HEK293 (cell line): ENCODE measurements around the gene EPHB3.

Experiments used
- CTCF ChIA-PET: fragments of 350-600 bp; formaldehyde crosslinking; extraction: SDS; loops from one replicate; lab custom pipeline; 2021; ENCODE audit warnings: antibody characterized with exemption; lab: Yijun Ruan, JAX
- POLR2A ChIA-PET: fragments of 300-600 bp; formaldehyde crosslinking; extraction: SDS; loops from one replicate; lab custom pipeline; 2020; ENCODE audit warnings: antibody characterized with exemption, inconsistent platforms; lab: Yijun Ruan, JAX
- H3K27ac ChIP-seq: fragments of 200-500 bp; sonication (Bioruptor generic); 2 replicates; pipeline ENCODE4 v1.5.1; 2014; ENCODE audit warnings: low read depth, low read length, control low read depth, inconsistent platforms; ENCODE audit errors: extremely low read depth
- H3K36me3 ChIP-seq, 2 experiments: fragments of 200-500 bp in 1 of 2; sonication (Bioruptor generic) in 1 of 2; 1 replicate in 1 of 2; 2 replicates in 1 of 2; pipeline ENCODE4 v1.5.1; 2014 to 2017; ENCODE audit warnings: inconsistent platforms in 2 of 2, low read length in 2 of 2; ENCODE audit not compliant: control insufficient read depth in 2 of 2, insufficient read depth in 1 of 2
- H3K4me1 ChIP-seq: fragments of 200-500 bp; sonication (Bioruptor generic); 2 replicates; pipeline ENCODE4 v1.5.1; 2014; ENCODE audit warnings: mild to moderate bottlenecking, low read length, inconsistent platforms; ENCODE audit not compliant: control insufficient read depth, insufficient read depth
- H3K4me3 ChIP-seq: 2 replicates; pipeline ENCODE4 v1.5.1; 2011; ENCODE audit warnings: low read depth, mild to moderate bottlenecking, control low read depth, low read length, moderate library complexity
- H3K9me3 ChIP-seq: fragments of 200-500 bp; sonication (Bioruptor generic); 2 replicates; pipeline ENCODE4 v1.5.1; 2014; ENCODE audit warnings: low read depth, low read length, inconsistent platforms; ENCODE audit not compliant: control insufficient read depth, insufficient read depth
- IKZF3 ChIP-seq: fragments of 450-650 bp; IDR thresholded peaks from 2 replicates; pipeline ENCODE4 v1.5.0; 2018; ENCODE audit warnings: missing biosample characterization, mild to moderate bottlenecking, missing genetic modification characterization, moderate library complexity
- KLF1 ChIP-seq: fragments of 450-650 bp; formaldehyde crosslinking; IDR thresholded peaks from 2 replicates; pipeline ENCODE4 v1.5.1; 2016; ENCODE audit warnings: missing biosample characterization, missing genetic modification characterization
- MZF1 ChIP-seq: fragments of 450-650 bp; formaldehyde crosslinking; IDR thresholded peaks from 2 replicates; pipeline ENCODE4 v1.5.1; 2017; ENCODE audit warnings: missing biosample characterization, missing genetic modification characterization, borderline replicate concordance
- SCRT1 ChIP-seq: fragments of 450-650 bp; formaldehyde crosslinking; IDR thresholded peaks from 2 replicates; pipeline ENCODE4 v1.5.1; 2016; ENCODE audit warnings: missing biosample characterization, missing genetic modification characterization, borderline replicate concordance
- YY1 ChIP-seq: fragments of 450-650 bp; formaldehyde crosslinking; IDR thresholded peaks from 2 replicates; pipeline ENCODE4 v1.5.1; 2018; ENCODE audit warnings: missing biosample characterization, missing genetic modification characterization
- ZEB2 ChIP-seq: fragments of 450-650 bp; formaldehyde crosslinking; IDR thresholded peaks from 2 replicates; pipeline ENCODE4 v1.5.1; 2016; ENCODE audit warnings: missing biosample characterization, missing genetic modification characterization
- ZFHX2 ChIP-seq: fragments of 450-650 bp; formaldehyde crosslinking; conservative IDR thresholded peaks from 2 replicates; pipeline ENCODE4 v1.5.1; 2016; ENCODE audit warnings: missing biosample characterization, missing genetic modification characterization
- ZFP37 ChIP-seq: fragments of 450-650 bp; formaldehyde crosslinking; IDR thresholded peaks from 2 replicates; pipeline ENCODE4 v1.5.1; 2016; ENCODE audit warnings: missing biosample characterization, missing genetic modification characterization
- ZNF10 ChIP-seq: fragments of 450-650 bp; formaldehyde crosslinking; IDR thresholded peaks from 2 replicates; pipeline ENCODE4 v1.5.1; 2017; ENCODE audit warnings: missing biosample characterization, missing genetic modification characterization
- ZNF169 ChIP-seq: fragments of 450-650 bp; formaldehyde crosslinking; IDR thresholded peaks from 2 replicates; pipeline ENCODE4 v1.5.1; 2016; ENCODE audit warnings: missing biosample characterization, missing genetic modification characterization
- ZNF239 ChIP-seq: fragments of 450-650 bp; formaldehyde crosslinking; IDR thresholded peaks from 2 replicates; pipeline ENCODE4 v1.5.1; 2016; ENCODE audit warnings: missing biosample characterization, missing genetic modification characterization
- ZNF24 ChIP-seq: fragments of 450-650 bp; formaldehyde crosslinking; IDR thresholded peaks from 2 replicates; pipeline ENCODE4 v1.5.1; 2016; ENCODE audit warnings: missing biosample characterization, missing genetic modification characterization
- ZNF529 ChIP-seq: fragments of 450-650 bp; formaldehyde crosslinking; IDR thresholded peaks from 2 replicates; pipeline ENCODE4 v1.5.1; 2017; ENCODE audit warnings: missing genetic modification characterization, missing biosample characterization; ENCODE audit not compliant: insufficient replicate concordance
- ZNF677 ChIP-seq: fragments of 450-650 bp; IDR thresholded peaks from 2 replicates; pipeline ENCODE4 v1.5.0; 2018; ENCODE audit warnings: missing biosample characterization, mild to moderate bottlenecking, missing genetic modification characterization, moderate library complexity
- ZNF777 ChIP-seq: fragments of 450-650 bp; formaldehyde crosslinking; IDR thresholded peaks from 2 replicates; pipeline ENCODE4 v1.5.1; 2017; ENCODE audit warnings: missing biosample characterization, missing genetic modification characterization, borderline replicate concordance
- ZNF843 ChIP-seq: fragments of 450-650 bp; formaldehyde crosslinking; IDR thresholded peaks from 2 replicates; pipeline ENCODE4 v1.5.1; 2016; ENCODE audit warnings: missing biosample characterization, missing genetic modification characterization
- ZSCAN16 ChIP-seq: fragments of 450-650 bp; formaldehyde crosslinking; IDR thresholded peaks from 2 replicates; pipeline ENCODE4 v1.5.1; 2016; ENCODE audit warnings: missing biosample characterization, missing genetic modification characterization
- TF ChIP-seq, protein P1 (sequence below): fragments of 450-650 bp; IDR thresholded peaks from 2 replicates; pipeline ENCODE4 v1.5.1; 2018; ENCODE audit warnings: missing biosample characterization, missing genetic modification characterization
- TF ChIP-seq, protein P2 (sequence below): fragments of 450-650 bp; formaldehyde crosslinking; IDR thresholded peaks from 2 replicates; pipeline ENCODE4 v1.5.1; 2016; ENCODE audit warnings: missing biosample characterization, missing genetic modification characterization
- TF ChIP-seq, protein P3 (sequence below): fragments of 450-650 bp; formaldehyde crosslinking; IDR thresholded peaks from 2 replicates; pipeline ENCODE4 v1.5.1; 2016; ENCODE audit warnings: missing biosample characterization, missing genetic modification characterization
- TF ChIP-seq, protein P4 (sequence below): fragments of 450-650 bp; formaldehyde crosslinking; IDR thresholded peaks from 2 replicates; pipeline ENCODE4 v1.5.1; 2016; ENCODE audit warnings: missing biosample characterization, missing genetic modification characterization
- TF ChIP-seq, protein P5 (sequence below): fragments of 450-650 bp; formaldehyde crosslinking; IDR thresholded peaks from 2 replicates; pipeline ENCODE4 v1.5.1; 2016; ENCODE audit warnings: missing biosample characterization, missing genetic modification characterization

EPHB3 gene

DNA sequence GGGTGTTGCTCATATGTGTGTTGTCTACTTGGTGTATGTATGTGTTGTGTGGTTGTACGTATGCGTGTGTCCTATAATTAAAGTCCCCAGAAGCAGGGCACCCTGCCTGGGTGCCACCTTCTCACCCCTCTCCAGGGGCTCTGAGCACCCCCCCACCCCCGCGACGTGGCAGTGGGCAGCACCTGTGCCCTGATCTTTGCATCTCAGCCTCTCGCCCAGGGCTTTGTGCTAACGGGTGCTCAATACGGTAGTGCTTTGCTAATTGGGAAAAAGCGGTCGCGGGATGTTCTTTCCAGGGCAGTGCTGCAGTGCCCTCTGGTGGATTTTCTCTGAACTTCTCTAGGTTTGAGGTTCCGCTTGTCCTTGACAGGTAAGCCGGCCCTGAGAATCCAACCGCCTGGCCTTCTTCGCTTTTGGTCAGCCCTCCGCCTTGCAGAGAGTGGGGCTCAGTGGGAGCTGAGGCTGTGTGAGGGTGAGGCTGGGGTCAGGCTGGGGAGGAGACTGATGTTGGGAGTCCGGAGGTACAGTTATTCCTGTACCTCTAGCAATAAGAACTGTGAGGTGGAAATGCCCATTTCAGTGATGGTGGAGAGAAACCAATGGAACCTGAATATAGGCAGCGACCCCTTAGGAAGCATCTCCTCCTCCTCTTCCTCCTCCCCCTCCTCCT lies 17.6 kb upstream of the EPHB3 start (continued):
- TF ChIP-seq ZNF24 (tag by site-specific recombination) (no peak), ZNF169 (tag by site-specific recombination) (no peak), KLF1 (tag by site-specific recombination) (no peak), IKZF3 (tag by site-specific recombination) (no peak), ZSCAN16 (tag by site-specific recombination) (no peak), ZNF529 (tag by site-specific recombination) (no peak), ZNF777 (tag by site-specific recombination) (no peak), ZEB2 (0 out of 2 replicates have a peak, but pooled peaks have one; percentile 19), MZF1 (tag by site-specific recombination) (no peak), SCRT1 (no peak), ZFP37 (tag by site-specific recombination) (0 out of 2 replicates have a peak, but pooled peaks have one; percentile 25)
- TF ChIP-seq, protein P1, sequence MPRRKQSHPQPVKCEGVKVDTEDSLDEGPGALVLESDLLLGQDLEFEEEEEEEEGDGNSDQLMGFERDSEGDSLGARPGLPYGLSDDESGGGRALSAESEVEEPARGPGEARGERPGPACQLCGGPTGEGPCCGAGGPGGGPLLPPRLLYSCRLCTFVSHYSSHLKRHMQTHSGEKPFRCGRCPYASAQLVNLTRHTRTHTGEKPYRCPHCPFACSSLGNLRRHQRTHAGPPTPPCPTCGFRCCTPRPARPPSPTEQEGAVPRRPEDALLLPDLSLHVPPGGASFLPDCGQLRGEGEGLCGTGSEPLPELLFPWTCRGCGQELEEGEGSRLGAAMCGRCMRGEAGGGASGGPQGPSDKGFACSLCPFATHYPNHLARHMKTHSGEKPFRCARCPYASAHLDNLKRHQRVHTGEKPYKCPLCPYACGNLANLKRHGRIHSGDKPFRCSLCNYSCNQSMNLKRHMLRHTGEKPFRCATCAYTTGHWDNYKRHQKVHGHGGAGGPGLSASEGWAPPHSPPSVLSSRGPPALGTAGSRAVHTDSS (tag by site-specific recombination): peak; percentile 49

DNA sequence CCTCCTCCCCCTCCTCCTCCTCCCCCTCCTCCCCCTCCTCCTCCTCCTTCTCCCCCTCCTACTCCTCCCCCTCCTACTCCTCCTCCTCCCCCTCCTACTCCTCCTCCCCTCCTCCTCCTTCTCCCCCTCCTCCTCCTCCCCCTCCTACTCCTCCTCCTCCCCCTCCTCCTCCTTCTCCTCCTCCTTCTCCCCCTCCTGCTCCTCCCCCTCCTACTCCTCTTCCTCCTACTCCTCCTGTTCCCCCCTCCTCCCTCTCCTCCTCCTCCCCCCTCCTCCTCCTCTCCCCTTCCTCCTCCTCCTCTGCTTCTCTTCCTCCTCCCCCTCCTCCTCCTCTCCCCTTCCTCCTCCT lies 17.1 kb upstream of the EPHB3 start:
- Histone ChIP-seq H3K27ac (no peak overlapping the region), H3K4me1 (no peaks in the 10 kb centered on the region), H3K4me3 (no peak overlapping the region), H3K9me3 (no peaks in the 10 kb centered on the region), H3K36me3 (no peaks in the 10 kb centered on the region)
- ChIA-PET POLR2A (no interaction called here), CTCF (interaction anchor here (0.6 to 12.4 kb wide), 8 partner anchors 8 to 172 kb away, joined by 3 to 184 read pairs (median 3); no protein-coding TSS in a partner anchor)
- TF ChIP-seq, protein P2, sequence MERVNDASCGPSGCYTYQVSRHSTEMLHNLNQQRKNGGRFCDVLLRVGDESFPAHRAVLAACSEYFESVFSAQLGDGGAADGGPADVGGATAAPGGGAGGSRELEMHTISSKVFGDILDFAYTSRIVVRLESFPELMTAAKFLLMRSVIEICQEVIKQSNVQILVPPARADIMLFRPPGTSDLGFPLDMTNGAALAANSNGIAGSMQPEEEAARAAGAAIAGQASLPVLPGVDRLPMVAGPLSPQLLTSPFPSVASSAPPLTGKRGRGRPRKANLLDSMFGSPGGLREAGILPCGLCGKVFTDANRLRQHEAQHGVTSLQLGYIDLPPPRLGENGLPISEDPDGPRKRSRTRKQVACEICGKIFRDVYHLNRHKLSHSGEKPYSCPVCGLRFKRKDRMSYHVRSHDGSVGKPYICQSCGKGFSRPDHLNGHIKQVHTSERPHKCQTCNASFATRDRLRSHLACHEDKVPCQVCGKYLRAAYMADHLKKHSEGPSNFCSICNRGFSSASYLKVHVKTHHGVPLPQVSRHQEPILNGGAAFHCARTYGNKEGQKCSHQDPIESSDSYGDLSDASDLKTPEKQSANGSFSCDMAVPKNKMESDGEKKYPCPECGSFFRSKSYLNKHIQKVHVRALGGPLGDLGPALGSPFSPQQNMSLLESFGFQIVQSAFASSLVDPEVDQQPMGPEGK (tag by site-specific recombination): no peak
- TF ChIP-seq ZNF10 (tag by site-specific recombination) (no peak), ZNF677 (tag by site-specific recombination) (no peak), ZFHX2 (tag by site-specific recombination) (no peak), ZNF843 (tag by site-specific recombination) (no peak), YY1 (tag by site-specific recombination) (no peak), ZNF239 (tag by site-specific recombination) (no peak)
- TF ChIP-seq, protein P3, sequence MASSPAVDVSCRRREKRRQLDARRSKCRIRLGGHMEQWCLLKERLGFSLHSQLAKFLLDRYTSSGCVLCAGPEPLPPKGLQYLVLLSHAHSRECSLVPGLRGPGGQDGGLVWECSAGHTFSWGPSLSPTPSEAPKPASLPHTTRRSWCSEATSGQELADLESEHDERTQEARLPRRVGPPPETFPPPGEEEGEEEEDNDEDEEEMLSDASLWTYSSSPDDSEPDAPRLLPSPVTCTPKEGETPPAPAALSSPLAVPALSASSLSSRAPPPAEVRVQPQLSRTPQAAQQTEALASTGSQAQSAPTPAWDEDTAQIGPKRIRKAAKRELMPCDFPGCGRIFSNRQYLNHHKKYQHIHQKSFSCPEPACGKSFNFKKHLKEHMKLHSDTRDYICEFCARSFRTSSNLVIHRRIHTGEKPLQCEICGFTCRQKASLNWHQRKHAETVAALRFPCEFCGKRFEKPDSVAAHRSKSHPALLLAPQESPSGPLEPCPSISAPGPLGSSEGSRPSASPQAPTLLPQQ (tag by site-specific recombination): no peak
- TF ChIP-seq, protein P4, sequence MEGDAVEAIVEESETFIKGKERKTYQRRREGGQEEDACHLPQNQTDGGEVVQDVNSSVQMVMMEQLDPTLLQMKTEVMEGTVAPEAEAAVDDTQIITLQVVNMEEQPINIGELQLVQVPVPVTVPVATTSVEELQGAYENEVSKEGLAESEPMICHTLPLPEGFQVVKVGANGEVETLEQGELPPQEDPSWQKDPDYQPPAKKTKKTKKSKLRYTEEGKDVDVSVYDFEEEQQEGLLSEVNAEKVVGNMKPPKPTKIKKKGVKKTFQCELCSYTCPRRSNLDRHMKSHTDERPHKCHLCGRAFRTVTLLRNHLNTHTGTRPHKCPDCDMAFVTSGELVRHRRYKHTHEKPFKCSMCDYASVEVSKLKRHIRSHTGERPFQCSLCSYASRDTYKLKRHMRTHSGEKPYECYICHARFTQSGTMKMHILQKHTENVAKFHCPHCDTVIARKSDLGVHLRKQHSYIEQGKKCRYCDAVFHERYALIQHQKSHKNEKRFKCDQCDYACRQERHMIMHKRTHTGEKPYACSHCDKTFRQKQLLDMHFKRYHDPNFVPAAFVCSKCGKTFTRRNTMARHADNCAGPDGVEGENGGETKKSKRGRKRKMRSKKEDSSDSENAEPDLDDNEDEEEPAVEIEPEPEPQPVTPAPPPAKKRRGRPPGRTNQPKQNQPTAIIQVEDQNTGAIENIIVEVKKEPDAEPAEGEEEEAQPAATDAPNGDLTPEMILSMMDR (tag by site-specific recombination): no peak
- TF ChIP-seq, protein P5, sequence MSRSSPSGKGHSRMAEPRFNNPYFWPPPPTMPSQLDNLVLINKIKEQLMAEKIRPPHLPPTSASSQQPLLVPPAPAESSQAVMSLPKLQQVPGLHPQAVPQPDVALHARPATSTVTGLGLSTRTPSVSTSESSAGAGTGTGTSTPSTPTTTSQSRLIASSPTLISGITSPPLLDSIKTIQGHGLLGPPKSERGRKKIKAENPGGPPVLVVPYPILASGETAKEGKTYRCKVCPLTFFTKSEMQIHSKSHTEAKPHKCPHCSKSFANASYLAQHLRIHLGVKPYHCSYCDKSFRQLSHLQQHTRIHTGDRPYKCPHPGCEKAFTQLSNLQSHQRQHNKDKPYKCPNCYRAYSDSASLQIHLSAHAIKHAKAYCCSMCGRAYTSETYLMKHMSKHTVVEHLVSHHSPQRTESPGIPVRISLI (tag by site-specific recombination): no peak
